Measurements from ENCODE around the gene CUEDC1. TPM values are rescaled to one million over a fixed set of nuclear protein-coding genes. Genes with fewer than 3 reads are reported as not detected.

Gene CUEDC1
- total and polyA plus RNA-seq, 9 of the 15 experiments (the other 6 are each of a cell fraction or from before 2014, with no cell fraction given) = 0.20 to 4.1 (median 1.6) TPM; not detected in 1

DNA sequence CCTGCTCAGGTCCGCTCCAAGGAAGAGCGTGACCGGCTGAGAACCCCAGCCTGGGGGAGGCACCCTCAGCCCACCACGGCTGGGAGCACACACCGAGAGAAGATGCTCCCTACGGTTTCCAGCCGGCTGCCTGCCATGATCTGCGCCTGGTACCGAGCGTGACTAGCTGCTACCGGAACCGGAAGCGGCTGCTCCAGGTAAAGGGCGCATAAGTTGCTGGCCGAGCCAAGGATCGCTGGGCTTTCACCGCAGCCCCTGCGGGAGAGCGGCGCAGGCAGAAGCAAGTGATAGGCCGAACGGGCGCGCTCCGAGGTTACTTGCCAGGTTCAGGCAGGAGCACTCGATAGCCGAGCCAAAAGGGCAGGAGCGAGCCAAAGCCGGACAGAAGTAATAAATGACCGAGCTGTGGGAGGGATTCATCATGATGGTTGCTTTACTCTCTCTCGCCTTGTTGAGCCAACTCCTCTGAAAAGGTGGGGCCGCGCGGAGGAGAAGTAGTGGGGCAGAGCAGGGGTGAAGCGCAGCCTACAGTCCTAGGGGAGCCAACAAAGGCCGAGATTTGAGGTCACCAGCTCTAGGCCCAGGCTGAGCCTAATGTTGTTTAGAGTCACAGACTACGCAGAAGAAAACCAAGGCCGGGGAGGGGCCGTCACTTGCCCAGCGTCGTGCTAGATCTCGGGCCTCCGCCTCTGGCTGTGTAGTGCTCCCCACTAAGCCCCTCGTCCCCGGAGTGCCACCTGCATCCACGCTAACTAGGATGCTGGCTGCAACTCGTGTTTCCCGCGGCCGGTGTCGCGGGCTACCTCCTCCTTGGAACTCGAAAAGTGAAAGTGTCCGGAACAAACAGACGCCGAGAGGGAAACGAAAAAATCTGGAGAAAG is 105.1 kb downstream of the CUEDC1 start, which contains the start of gene MRPS23 (continued):
- TF ChIP-seq, protein P1, sequence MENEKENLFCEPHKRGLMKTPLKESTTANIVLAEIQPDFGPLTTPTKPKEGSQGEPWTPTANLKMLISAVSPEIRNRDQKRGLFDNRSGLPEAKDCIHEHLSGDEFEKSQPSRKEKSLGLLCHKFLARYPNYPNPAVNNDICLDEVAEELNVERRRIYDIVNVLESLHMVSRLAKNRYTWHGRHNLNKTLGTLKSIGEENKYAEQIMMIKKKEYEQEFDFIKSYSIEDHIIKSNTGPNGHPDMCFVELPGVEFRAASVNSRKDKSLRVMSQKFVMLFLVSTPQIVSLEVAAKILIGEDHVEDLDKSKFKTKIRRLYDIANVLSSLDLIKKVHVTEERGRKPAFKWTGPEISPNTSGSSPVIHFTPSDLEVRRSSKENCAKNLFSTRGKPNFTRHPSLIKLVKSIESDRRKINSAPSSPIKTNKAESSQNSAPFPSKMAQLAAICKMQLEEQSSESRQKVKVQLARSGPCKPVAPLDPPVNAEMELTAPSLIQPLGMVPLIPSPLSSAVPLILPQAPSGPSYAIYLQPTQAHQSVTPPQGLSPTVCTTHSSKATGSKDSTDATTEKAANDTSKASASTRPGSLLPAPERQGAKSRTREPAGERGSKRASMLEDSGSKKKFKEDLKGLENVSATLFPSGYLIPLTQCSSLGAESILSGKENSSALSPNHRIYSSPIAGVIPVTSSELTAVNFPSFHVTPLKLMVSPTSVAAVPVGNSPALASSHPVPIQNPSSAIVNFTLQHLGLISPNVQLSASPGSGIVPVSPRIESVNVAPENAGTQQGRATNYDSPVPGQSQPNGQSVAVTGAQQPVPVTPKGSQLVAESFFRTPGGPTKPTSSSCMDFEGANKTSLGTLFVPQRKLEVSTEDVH (IDR thresholded peaks at IDR 0.05; ENCODE audit: low read depth, partially characterized antibody) = peak; percentile 87
- TF ChIP-seq CHD2 (IDR thresholded peaks at IDR 0.05; ENCODE audit: low read depth, low read length) = no peak; the same call in 1 of the 2 replicates
- TF ChIP-seq, protein P2, sequence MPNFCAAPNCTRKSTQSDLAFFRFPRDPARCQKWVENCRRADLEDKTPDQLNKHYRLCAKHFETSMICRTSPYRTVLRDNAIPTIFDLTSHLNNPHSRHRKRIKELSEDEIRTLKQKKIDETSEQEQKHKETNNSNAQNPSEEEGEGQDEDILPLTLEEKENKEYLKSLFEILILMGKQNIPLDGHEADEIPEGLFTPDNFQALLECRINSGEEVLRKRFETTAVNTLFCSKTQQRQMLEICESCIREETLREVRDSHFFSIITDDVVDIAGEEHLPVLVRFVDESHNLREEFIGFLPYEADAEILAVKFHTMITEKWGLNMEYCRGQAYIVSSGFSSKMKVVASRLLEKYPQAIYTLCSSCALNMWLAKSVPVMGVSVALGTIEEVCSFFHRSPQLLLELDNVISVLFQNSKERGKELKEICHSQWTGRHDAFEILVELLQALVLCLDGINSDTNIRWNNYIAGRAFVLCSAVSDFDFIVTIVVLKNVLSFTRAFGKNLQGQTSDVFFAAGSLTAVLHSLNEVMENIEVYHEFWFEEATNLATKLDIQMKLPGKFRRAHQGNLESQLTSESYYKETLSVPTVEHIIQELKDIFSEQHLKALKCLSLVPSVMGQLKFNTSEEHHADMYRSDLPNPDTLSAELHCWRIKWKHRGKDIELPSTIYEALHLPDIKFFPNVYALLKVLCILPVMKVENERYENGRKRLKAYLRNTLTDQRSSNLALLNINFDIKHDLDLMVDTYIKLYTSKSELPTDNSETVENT (CRISPR knock-in tag; IDR thresholded peaks at IDR 0.05) = no peak
- TF ChIP-seq PRMT5 (CRISPR knock-in tag; IDR thresholded peaks at IDR 0.05) = no peak
- TF ChIP-seq ZNF696 (CRISPR knock-in tag; conservative IDR thresholded peaks at IDR 0.05) = no peak
- peak; percentile 81 for TF ChIP-seq JUND (IDR thresholded peaks at IDR 0.05; ENCODE audit: borderline replicate concordance, low read depth, low read length)
- peak; percentile 68; the same call in 1 of the 3 replicates for TF ChIP-seq JUND (tag; IDR thresholded peaks at IDR 0.05; ENCODE audit: borderline replicate concordance, low read depth, low read length)
- TF ChIP-seq, protein P3, sequence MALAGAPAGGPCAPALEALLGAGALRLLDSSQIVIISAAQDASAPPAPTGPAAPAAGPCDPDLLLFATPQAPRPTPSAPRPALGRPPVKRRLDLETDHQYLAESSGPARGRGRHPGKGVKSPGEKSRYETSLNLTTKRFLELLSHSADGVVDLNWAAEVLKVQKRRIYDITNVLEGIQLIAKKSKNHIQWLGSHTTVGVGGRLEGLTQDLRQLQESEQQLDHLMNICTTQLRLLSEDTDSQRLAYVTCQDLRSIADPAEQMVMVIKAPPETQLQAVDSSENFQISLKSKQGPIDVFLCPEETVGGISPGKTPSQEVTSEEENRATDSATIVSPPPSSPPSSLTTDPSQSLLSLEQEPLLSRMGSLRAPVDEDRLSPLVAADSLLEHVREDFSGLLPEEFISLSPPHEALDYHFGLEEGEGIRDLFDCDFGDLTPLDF (CRISPR knock-in tag; IDR thresholded peaks at IDR 0.05) = peak; percentile 81
- TF ChIP-seq NEUROD1 (IDR thresholded peaks at IDR 0.05; ENCODE audit: borderline replicate concordance, low read depth, low read length, partially characterized antibody) = peak; percentile 90
- TF ChIP-seq, protein P4, sequence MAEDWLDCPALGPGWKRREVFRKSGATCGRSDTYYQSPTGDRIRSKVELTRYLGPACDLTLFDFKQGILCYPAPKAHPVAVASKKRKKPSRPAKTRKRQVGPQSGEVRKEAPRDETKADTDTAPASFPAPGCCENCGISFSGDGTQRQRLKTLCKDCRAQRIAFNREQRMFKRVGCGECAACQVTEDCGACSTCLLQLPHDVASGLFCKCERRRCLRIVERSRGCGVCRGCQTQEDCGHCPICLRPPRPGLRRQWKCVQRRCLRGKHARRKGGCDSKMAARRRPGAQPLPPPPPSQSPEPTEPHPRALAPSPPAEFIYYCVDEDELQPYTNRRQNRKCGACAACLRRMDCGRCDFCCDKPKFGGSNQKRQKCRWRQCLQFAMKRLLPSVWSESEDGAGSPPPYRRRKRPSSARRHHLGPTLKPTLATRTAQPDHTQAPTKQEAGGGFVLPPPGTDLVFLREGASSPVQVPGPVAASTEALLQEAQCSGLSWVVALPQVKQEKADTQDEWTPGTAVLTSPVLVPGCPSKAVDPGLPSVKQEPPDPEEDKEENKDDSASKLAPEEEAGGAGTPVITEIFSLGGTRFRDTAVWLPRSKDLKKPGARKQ (CRISPR knock-in tag; IDR thresholded peaks at IDR 0.05) = no peak
- TF ChIP-seq PTRF (tag; IDR thresholded peaks at IDR 0.05) = no peak
- TF ChIP-seq NBN (IDR thresholded peaks at IDR 0.05; ENCODE audit: low read depth) = no peak
- TF ChIP-seq, protein P5, sequence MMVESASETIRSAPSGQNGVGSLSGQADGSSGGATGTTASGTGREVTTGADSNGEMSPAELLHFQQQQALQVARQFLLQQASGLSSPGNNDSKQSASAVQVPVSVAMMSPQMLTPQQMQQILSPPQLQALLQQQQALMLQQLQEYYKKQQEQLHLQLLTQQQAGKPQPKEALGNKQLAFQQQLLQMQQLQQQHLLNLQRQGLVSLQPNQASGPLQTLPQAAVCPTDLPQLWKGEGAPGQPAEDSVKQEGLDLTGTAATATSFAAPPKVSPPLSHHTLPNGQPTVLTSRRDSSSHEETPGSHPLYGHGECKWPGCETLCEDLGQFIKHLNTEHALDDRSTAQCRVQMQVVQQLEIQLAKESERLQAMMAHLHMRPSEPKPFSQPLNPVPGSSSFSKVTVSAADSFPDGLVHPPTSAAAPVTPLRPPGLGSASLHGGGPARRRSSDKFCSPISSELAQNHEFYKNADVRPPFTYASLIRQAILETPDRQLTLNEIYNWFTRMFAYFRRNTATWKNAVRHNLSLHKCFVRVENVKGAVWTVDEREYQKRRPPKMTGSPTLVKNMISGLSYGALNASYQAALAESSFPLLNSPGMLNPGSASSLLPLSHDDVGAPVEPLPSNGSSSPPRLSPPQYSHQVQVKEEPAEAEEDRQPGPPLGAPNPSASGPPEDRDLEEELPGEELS (CRISPR knock-in tag; IDR thresholded peaks at IDR 0.05; ENCODE audit: borderline replicate concordance) = no peak
- no peak for TF ChIP-seq ZNF282 (CRISPR knock-in tag; IDR thresholded peaks at IDR 0.05)
- no peak for TF ChIP-seq PCBP1 (IDR thresholded peaks at IDR 0.05; ENCODE audit: low read depth, low read length, poor library complexity, severe bottlenecking)
